DOHH2 (cell line): ENCODE measurements around the gene FAM89B.

Experiments
- EZH2phosphoT487 ChIP-seq: fragments of 200-600 bp; sonication (generic); IDR thresholded peaks from 2 replicates; pipeline ENCODE4 v1.6.1; 2017; ENCODE audit warnings: borderline replicate concordance, mild to moderate bottlenecking, antibody characterized with exemption, low read length, moderate library complexity, mixed read lengths
- TF ChIP-seq, protein P1 (sequence below): fragments of 200-600 bp; sonication (generic); IDR thresholded peaks from one replicate; pipeline ENCODE4 v1.5.1; 2014; ENCODE audit warnings: antibody characterized with exemption, mild to moderate bottlenecking, low read depth, low read length; ENCODE audit not compliant: poor library complexity, severe bottlenecking

DNA sequence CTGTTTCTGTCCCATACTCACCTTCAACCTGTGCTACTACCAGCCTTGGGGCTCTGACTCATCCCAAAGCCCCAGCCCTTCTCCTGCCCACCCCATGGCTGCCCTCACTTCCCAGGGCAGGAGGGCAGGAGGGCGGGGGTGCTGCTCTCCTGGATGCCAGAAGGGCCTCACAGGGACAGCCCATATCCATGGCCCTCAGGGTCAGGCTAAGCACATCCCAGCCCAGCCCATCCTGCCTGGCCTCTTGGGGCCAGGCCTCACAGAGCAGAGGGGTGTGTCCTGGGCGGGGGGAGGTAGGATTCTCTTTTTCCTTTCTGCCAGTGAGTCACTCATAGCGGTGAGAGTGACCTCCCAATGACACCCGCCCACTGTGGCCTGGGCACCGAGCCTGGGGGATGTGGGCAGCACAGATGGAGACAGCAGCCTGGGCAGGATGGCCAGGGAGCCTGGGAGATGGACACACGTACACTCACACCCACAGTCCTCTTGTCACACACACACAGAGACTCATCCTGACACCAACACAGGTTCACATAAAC lies 16.6 kb upstream of the FAM89B start:
- TF ChIP-seq, protein P1, sequence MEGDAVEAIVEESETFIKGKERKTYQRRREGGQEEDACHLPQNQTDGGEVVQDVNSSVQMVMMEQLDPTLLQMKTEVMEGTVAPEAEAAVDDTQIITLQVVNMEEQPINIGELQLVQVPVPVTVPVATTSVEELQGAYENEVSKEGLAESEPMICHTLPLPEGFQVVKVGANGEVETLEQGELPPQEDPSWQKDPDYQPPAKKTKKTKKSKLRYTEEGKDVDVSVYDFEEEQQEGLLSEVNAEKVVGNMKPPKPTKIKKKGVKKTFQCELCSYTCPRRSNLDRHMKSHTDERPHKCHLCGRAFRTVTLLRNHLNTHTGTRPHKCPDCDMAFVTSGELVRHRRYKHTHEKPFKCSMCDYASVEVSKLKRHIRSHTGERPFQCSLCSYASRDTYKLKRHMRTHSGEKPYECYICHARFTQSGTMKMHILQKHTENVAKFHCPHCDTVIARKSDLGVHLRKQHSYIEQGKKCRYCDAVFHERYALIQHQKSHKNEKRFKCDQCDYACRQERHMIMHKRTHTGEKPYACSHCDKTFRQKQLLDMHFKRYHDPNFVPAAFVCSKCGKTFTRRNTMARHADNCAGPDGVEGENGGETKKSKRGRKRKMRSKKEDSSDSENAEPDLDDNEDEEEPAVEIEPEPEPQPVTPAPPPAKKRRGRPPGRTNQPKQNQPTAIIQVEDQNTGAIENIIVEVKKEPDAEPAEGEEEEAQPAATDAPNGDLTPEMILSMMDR: no peak
- TF ChIP-seq EZH2phosphoT487: no peak
